PFSK-1 (cell line): ENCODE data around the gene DCTPP1.

Source experiments
- POLR2AphosphoS5 ChIP-seq: IDR thresholded peaks from 2 replicates; pipeline ENCODE4 v1.6.1; 2012; ENCODE audit warnings: low read depth, mild to moderate bottlenecking, control low read depth, low read length, moderate library complexity
- SIN3A ChIP-seq: IDR thresholded peaks from 2 replicates; pipeline ENCODE4 v1.6.1; 2012; ENCODE audit warnings: mild to moderate bottlenecking, low read length, moderate library complexity, borderline replicate concordance; ENCODE audit not compliant: insufficient read depth
- TF ChIP-seq, protein P1 (sequence below), 2 experiments: IDR thresholded peaks; 2 replicates each; pipeline versions ENCODE4 v1.6.1 to v1.8.0; 2011 to 2012; ENCODE audit warnings: low read depth in 2 of 2, low read length in 2 of 2, control low read depth in 1 of 2, inconsistent platforms in 1 of 2, mild to moderate bottlenecking in 1 of 2, moderate library complexity in 1 of 2; ENCODE audit not compliant: insufficient read depth in 1 of 2

DNA sequence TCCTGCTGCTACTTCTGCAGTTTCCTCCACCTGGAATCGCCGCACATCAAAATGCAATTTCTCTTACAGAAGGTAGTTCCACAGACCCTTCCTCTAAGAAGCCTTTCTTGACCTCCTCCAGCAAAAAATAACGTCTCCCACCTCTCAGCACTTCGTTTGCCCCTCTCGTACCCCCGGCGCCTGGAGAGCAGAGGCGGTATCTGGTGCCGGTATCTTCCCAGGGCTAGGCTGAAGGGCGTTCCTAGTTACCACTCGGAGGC is 482 bp downstream of the DCTPP1 start:
- TF ChIP-seq SIN3A, result no peak
- TF ChIP-seq POLR2AphosphoS5, result no peak
- TF ChIP-seq, protein P1, sequence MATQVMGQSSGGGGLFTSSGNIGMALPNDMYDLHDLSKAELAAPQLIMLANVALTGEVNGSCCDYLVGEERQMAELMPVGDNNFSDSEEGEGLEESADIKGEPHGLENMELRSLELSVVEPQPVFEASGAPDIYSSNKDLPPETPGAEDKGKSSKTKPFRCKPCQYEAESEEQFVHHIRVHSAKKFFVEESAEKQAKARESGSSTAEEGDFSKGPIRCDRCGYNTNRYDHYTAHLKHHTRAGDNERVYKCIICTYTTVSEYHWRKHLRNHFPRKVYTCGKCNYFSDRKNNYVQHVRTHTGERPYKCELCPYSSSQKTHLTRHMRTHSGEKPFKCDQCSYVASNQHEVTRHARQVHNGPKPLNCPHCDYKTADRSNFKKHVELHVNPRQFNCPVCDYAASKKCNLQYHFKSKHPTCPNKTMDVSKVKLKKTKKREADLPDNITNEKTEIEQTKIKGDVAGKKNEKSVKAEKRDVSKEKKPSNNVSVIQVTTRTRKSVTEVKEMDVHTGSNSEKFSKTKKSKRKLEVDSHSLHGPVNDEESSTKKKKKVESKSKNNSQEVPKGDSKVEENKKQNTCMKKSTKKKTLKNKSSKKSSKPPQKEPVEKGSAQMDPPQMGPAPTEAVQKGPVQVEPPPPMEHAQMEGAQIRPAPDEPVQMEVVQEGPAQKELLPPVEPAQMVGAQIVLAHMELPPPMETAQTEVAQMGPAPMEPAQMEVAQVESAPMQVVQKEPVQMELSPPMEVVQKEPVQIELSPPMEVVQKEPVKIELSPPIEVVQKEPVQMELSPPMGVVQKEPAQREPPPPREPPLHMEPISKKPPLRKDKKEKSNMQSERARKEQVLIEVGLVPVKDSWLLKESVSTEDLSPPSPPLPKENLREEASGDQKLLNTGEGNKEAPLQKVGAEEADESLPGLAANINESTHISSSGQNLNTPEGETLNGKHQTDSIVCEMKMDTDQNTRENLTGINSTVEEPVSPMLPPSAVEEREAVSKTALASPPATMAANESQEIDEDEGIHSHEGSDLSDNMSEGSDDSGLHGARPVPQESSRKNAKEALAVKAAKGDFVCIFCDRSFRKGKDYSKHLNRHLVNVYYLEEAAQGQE (IDR thresholded peaks at IDR 0.05; ENCODE audit: insufficient read depth in 1 of 2, low read depth in 2 of 2, low read length in 2 of 2), result no peak
